D721Med (cell line): ENCODE data around the gene BCR.

ENCODE experiments used
- DNase-seq: peaks from one replicate; pipeline ENCODE4 v3.0.0; 2011; ENCODE audit warnings: low spot score; ENCODE audit not compliant: insufficient read length
- FAIRE-seq: peaks from 2 replicates; lab custom pipeline; 2011; peaks lifted over from hg19 to GRCh38; lab: Jason Lieb, UNC
- TF ChIP-seq, protein P1 (sequence below): IDR thresholded peaks from 2 replicates; pipeline ENCODE4 v1.5.1; 2012; ENCODE audit warnings: mild to moderate bottlenecking, control low read depth; ENCODE audit not compliant: insufficient read depth; ENCODE audit errors: missing control alignments

BCR gene

GRCh38 chr22:23164091-23164490 lies 16.2 kb upstream of the BCR start:
- FAIRE-seq, result no peak
- TF ChIP-seq, protein P1, sequence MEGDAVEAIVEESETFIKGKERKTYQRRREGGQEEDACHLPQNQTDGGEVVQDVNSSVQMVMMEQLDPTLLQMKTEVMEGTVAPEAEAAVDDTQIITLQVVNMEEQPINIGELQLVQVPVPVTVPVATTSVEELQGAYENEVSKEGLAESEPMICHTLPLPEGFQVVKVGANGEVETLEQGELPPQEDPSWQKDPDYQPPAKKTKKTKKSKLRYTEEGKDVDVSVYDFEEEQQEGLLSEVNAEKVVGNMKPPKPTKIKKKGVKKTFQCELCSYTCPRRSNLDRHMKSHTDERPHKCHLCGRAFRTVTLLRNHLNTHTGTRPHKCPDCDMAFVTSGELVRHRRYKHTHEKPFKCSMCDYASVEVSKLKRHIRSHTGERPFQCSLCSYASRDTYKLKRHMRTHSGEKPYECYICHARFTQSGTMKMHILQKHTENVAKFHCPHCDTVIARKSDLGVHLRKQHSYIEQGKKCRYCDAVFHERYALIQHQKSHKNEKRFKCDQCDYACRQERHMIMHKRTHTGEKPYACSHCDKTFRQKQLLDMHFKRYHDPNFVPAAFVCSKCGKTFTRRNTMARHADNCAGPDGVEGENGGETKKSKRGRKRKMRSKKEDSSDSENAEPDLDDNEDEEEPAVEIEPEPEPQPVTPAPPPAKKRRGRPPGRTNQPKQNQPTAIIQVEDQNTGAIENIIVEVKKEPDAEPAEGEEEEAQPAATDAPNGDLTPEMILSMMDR, result no peak
- DNase-seq, result no peak

DNA sequence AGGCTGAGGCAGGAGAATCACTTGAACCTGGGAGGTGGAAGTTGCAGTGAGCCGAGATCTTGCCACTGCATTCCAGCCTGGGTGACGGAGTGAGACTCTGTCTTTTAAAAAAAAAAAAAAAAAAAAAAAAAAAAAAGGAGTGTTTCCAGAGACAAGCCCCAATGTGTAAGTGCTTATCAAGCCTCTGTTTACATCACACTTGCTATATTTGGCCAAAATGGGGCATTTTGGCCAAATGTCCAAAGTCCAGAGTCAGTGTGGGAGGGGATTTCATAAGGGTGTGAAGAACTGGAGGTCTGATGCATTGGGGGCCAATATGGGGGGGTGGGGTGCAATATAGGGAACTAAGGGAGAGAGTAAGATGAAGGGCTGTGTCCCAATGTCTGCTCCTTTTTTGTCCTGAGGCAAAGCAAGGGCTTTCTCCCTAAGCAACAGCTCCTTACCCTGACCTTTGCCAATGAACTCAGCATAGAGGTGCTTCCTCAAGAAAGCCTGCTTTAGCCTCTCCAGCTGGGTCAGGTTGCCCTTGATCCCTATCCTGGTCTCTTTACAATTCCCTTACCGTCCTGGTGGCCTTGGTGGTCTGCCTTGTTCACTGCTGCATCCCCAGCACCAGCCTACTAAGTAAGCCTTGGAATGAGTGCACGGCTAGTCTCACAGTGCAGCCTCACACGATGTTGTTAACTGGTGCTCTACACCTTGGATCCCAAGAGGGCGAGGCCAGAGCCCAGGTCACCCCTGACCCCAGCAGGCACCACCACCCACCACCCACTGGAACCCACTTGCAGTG lies 14.1 kb upstream of the BCR start:
- DNase-seq, result no peak
- TF ChIP-seq, protein P1, result no peak
- FAIRE-seq, result no peak

DNA sequence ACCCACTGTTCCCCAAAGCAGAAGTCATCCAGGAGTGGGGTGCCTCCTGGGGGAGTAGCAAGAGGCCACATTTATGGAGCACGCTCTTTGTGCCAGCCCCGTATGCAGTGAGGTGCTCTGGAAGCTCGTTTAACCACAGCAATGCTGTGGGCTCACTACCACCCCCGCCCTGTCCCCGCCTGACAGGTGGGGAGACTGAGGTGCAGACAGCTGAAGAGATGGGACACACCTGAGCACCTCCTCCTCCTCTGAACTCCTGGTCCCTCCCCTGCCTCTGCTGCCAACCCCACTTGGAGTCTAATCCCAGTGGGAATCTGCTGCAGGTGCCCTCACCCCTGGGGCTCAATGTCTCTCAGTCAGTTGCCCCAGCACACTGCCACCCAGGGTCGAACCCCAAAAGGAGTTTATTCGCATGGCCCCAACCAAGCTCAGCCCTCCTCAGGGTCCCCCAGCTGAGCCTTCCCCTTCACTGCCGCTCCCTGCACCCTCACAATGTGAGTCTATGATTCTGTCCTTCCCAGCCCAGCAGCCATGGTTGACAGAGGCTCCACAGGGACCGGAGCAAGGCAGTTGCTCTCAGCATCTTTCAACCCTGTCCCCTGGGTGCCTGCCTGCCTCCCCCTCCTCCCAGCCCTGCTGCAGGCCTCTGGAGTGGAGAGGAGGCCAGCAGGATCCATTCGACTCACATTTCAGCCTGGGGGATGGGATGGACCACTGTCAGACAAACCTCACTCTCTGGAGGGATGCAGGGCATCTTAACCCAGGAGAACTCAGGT lies 13.3 kb upstream of the BCR start:
- no peak for DNase-seq
- TF ChIP-seq, protein P1, result no peak
- no peak for FAIRE-seq

DNA sequence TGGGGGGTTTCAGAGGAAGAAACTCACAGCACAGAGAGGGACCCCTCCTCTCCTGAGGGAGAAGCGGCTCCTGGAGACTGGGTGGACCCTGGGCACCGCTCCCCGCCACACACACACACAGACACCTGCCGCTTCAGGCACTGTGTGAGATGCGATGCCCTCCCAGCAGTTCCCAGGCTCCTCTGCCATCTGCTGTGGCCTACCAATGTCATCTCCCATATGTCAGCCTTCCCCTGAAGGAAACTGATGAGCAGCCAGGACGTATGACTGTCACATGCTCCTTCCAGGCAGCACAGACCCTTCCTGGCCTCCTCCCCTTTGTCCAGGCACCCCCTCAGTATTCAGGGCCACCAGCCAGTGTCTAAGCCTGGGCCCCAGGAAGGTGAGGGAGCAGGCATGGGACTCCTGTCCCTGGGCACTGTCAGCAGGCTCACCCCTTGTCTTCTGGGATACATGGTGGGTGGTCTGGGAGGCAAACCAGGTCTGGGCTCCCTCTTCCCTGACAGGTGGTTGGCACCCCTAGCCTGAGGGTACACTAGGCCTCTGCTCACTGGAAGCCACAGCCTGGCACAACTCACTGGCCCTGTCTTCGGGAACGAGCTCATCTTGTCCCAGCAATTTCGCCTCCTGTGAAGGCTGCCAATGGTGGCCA lies 11.8 kb upstream of the BCR start:
- TF ChIP-seq, protein P1, result no peak
- DNase-seq (no peak), FAIRE-seq (no peak)

GRCh38 chr22:23169043-23169406 lies 11.3 kb upstream of the BCR start:
- DNase-seq, result no peak
- TF ChIP-seq, protein P1, result no peak
- FAIRE-seq, result no peak

- TF ChIP-seq, protein P1, result no peak
- DNase-seq, result no peak
- no peak for FAIRE-seq
Measured at GRCh38 chr22:23175817-23176644, 4.3 kb upstream of the BCR start.
